Panc1 (cell line): ENCODE results near the gene SDK2. TPM values are rescaled to one million over a fixed set of nuclear protein-coding genes. Genes with fewer than 3 reads are reported as not detected.

Experiments used
- ATAC-seq: fragments of 200-7000 bp; cut with Tn5 transposase; 2 replicates; pipeline ENCODE4 v1.9.1; 2020; ENCODE audit warnings: mild to moderate bottlenecking, moderate library complexity
- BruUV-seq: library from RNA; stranded (reverse); fragments of 400-500 nt; replicated peaks from 2 replicates; lab custom pipeline; 2021; lab: Mats Ljungman, UMichigan
- CTCF ChIA-PET: fragments of 300-600 bp; sonication (Branson Sonifier 250); formaldehyde crosslinking; loops from one replicate; lab custom pipeline; 2022; ENCODE audit warnings: antibody characterized with exemption; lab: Charles Lee
- POLR2A ChIA-PET: fragments of 300-600 bp; sonication (Branson Sonifier 250); formaldehyde crosslinking; loops from one replicate; lab custom pipeline; 2022; ENCODE audit warnings: antibody characterized with exemption; lab: Charles Lee
- DNase-seq: peaks from one replicate; pipeline ENCODE4 v3.0.0-alpha.2; 2010; ENCODE audit warnings: low read depth, low spot score
- H3K27ac ChIP-seq: 2 replicates; pipeline ENCODE4 v1.5.1; 2011; ENCODE audit warnings: mild to moderate bottlenecking, low read length, inconsistent platforms
- H3K27me3 ChIP-seq: fragments of 200-500 bp; sonication (Bioruptor generic); 2 replicates; pipeline ENCODE4 v1.6.0; 2014; ENCODE audit warnings: low read length, inconsistent platforms; ENCODE audit not compliant: control insufficient read depth, insufficient read depth
- H3K36me3 ChIP-seq: fragments of 200-500 bp; sonication (Bioruptor generic); 2 replicates; pipeline ENCODE4 v1.5.1; 2014; ENCODE audit warnings: inconsistent platforms, mild to moderate bottlenecking, low read length, moderate library complexity; ENCODE audit not compliant: control insufficient read depth, insufficient read depth
- H3K4me1 ChIP-seq: 2 replicates; pipeline ENCODE4 v1.5.1; 2011; ENCODE audit warnings: inconsistent platforms, mild to moderate bottlenecking, low read length, moderate library complexity; ENCODE audit not compliant: control insufficient read depth, insufficient read depth
- H3K4me3 ChIP-seq, 2 experiments: 2 replicates each; pipeline ENCODE4 v1.5.1; 2011 to 2012; ENCODE audit warnings: low read depth in 2 of 2, low read length in 2 of 2, mild to moderate bottlenecking in 2 of 2, inconsistent platforms in 1 of 2, moderate library complexity in 1 of 2
- H3K9me3 ChIP-seq: fragments of 200-500 bp; sonication (Bioruptor generic); 2 replicates; pipeline ENCODE4 v1.5.1; 2014; ENCODE audit warnings: low read depth, mild to moderate bottlenecking, inconsistent platforms, low read length, moderate library complexity; ENCODE audit not compliant: control insufficient read depth, insufficient read depth
- CTCF ChIP-seq: fragments of 450-650 bp; IDR thresholded peaks from 2 replicates; pipeline ENCODE4 v1.5.1; 2017; ENCODE audit warnings: mild to moderate bottlenecking
- POLR2AphosphoS5 ChIP-seq: IDR thresholded peaks from 2 replicates; pipeline ENCODE4 v1.6.1; 2012; ENCODE audit warnings: mild to moderate bottlenecking, low read depth, low read length, moderate library complexity
- REST ChIP-seq, 2 experiments: IDR thresholded peaks; 2 replicates each; pipeline ENCODE4 v1.6.1; 2011 to 2012; ENCODE audit warnings: low read depth in 2 of 2, control low read depth in 1 of 2, low read length in 1 of 2, mild to moderate bottlenecking in 1 of 2, moderate library complexity in 1 of 2; ENCODE audit not compliant: insufficient read depth in 1 of 2
- SIN3A ChIP-seq: IDR thresholded peaks from 2 replicates; pipeline ENCODE4 v1.6.1; 2012; ENCODE audit warnings: low read depth, mild to moderate bottlenecking, low read length, moderate library complexity, borderline replicate concordance; ENCODE audit not compliant: insufficient read depth
- TCF7L2 ChIP-seq: IDR thresholded peaks from 2 replicates; pipeline ENCODE4 v1.6.1; 2011; ENCODE audit warnings: mild to moderate bottlenecking, low read depth, low read length, inconsistent platforms
- in situ Hi-C: cut with HindIII; loops from 2 replicates; pipeline ENCODE4 v1.10.0; 2016; ENCODE audit warnings: low sequenced_read_pairs, low pct_unique_long_range_greater_than_20kb
- intact Hi-C: fragments of 100-400 bp; cut with micrococcal nuclease; formaldehyde crosslinking; loops from one replicate; pipeline ENCODE4 v1.10.0; 2022; ENCODE audit not compliant: unreplicated experiment
- total RNA-seq: library from RNA; stranded (reverse); gene quantifications from one replicate; pipeline ENCODE4 v1.2.1, GENCODE V29; 2021; ENCODE audit not compliant: unreplicated experiment

The SDK2 gene
- total RNA-seq, 1 experiment from 2014 or later: 0.41 TPM

DNA sequence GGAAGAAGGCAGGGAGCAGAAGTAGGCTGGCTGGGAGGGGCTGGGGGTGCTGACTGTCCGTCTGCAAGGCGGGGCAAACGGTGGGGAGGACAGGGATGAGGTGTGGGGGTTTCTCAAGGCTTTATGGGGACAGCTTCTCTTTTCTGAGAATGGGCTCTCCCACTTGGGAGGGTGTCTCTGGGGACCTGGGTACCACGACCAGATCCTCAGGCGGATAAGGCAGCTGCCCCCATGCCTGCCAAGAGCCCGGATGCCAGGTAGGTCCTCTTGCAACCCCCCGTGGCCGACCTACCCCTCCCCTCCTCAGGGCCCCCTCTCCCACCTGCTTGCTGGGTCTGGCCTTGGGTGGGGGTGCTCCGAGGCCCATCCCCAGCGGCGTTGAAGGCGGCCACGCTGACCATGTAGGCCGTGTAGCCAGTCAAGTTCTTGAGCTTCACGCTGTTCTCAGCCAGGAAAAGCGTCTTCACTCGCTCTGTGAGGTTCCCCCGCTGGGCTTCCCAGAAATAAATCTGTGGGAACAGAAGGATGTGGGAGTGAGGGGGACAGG is 276.1 kb downstream of the SDK2 start:
- DNase-seq (no peak), ATAC-seq (no peak)
- POLR2A ChIA-PET: no interaction called here
- no peaks in the 10 kb centered on the region for H3K27me3 ChIP-seq
- no peak overlapping the region for H3K4me3 ChIP-seq
- CTCF ChIA-PET: no interaction called here
- BruUV-seq: no TSS peak
- H3K36me3 ChIP-seq: no peaks in the 10 kb centered on the region
- no peak overlapping the region for H3K27ac ChIP-seq
- intact Hi-C loops: loop anchor here (5.0 kb wide), 1 partner anchor 61 kb away; no protein-coding TSS in a partner anchor
- no peaks in the 10 kb centered on the region; the same call in 1 of the 2 replicates for H3K4me1 ChIP-seq
- in situ Hi-C loops: no loop called here
- no peak for TF ChIP-seq POLR2AphosphoS5
- no peak for TF ChIP-seq REST (IDR thresholded peaks at IDR 0.05; ENCODE audit: insufficient read depth in 1 of 2, low read depth in 2 of 2, low read length in 1 of 2)
- TF ChIP-seq SIN3A: no peak
- no peak for TF ChIP-seq CTCF
- no peak for TF ChIP-seq TCF7L2
- no peaks in the 10 kb centered on the region for H3K9me3 ChIP-seq

DNA sequence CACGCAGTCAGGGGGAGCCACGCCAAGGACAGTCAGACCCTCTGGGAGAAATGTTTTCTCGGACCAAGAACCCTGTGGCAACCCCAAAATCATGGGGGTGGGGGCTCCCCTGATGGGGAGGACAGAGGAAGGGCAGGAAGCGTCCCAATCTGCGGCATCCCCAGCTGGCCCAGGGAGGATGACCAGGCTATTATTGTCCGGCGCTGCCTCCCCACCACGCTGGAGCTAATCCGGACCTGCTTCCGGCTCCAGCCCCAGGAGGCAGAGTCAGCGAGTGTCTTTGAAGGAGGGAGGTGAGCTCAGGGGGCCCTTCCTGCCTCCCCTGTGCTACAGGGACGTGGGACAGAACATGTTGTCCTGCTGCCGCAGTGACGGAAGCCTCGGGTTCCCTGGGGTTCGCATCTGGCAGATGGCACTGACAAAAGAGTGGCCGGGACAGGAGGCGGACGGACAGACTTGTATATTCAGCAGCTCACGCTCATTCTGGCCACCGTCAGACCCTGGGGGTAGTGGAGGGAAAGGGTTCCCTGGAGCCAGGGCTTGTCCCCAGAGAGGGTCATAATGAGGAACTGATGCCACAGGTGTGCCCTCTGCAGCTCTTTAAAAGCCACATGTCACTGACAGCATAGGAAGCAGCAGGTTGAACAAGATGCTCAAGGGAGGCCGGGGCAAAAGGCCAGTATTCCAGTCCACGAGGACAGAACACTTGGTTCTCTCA is 278.2 kb downstream of the SDK2 start:
- Histone ChIP-seq H3K4me1 (no peaks in the 10 kb centered on the region; the same call in 1 of the 2 replicates), H3K27me3 (no peaks in the 10 kb centered on the region), H3K36me3 (no peaks in the 10 kb centered on the region), H3K27ac (no peak overlapping the region), H3K4me3 (no peak overlapping the region), H3K9me3 (no peaks in the 10 kb centered on the region)
- BruUV-seq: no TSS peak
- ChIA-PET POLR2A (no interaction called here), CTCF (no interaction called here)
- in situ Hi-C loops (no loop called here), intact Hi-C loops (loop anchor here (5.0 kb wide), 1 partner anchor 59 kb away; no protein-coding TSS in a partner anchor)
- DNase-seq (no peak), ATAC-seq (no peak)
- no peak for TF ChIP-seq REST (IDR thresholded peaks at IDR 0.05; ENCODE audit: insufficient read depth in 1 of 2, low read depth in 2 of 2, low read length in 1 of 2)
